Measurements from ENCODE around the gene GPAT2.
"Not testable (repeated sequence)": the region's sequence is repeated elsewhere in the genome, so short reads cannot be mapped to it uniquely, and the experiment has no call there.

Gene GPAT2

GRCh38 chr2:96022126-96022525 lies 12.6 kb downstream of the GPAT2 start:
- not testable (repeated sequence) for DNase-seq

- not testable (repeated sequence) for DNase-seq
These were observed 13.6 kb downstream of the GPAT2 start for GRCh38 chr2:96021142-96021541.

- DNase-seq = not testable (repeated sequence)
These were observed 14.7 kb downstream of the GPAT2 start for GRCh38 chr2:96019909-96020590.

GRCh38 chr2:96016321-96016720 lies 18.4 kb downstream of the GPAT2 start:
- DNase-seq = not testable (repeated sequence)

- DNase-seq = not testable (repeated sequence)
These were observed 21.9 kb downstream of the GPAT2 start for GRCh38 chr2:96012792-96013264.

GRCh38 chr2:96012086-96012791 lies 22.5 kb downstream of the GPAT2 start:
- not testable (repeated sequence) for DNase-seq

- DNase-seq = not testable (repeated sequence)
These were observed 23.6 kb downstream of the GPAT2 start for GRCh38 chr2:96011129-96011455.

- not testable (repeated sequence) for DNase-seq
These were observed 24.2 kb downstream of the GPAT2 start for GRCh38 chr2:96010320-96011128.

GRCh38 chr2:96009833-96010232 lies 24.9 kb downstream of the GPAT2 start:
- not testable (repeated sequence) for DNase-seq

- not testable (repeated sequence) for DNase-seq
These were observed 26.7 kb downstream of the GPAT2 start for GRCh38 chr2:96008051-96008450.

GRCh38 chr2:96006248-96006647 lies 28.5 kb downstream of the GPAT2 start:
- not testable (repeated sequence) for DNase-seq

- DNase-seq = not testable (repeated sequence)
These were observed 42.0 kb downstream of the GPAT2 start for GRCh38 chr2:95992520-95993272.

GRCh38 chr2:95992102-95992501 lies 42.6 kb downstream of the GPAT2 start:
- DNase-seq = not testable (repeated sequence)

- DNase-seq = not testable (repeated sequence)
These were observed 43.2 kb downstream of the GPAT2 start, which contains the start of gene ANKRD36C for GRCh38 chr2:95991351-95992094. Gene ANKRD36C, minus strand, starts transcription at chr2:95991824. Its CDS starts 116 bp downstream, at chr2:95991708.

- not testable (repeated sequence) for DNase-seq
These were observed 43.8 kb downstream of the GPAT2 start for GRCh38 chr2:95990884-95991283.
